ENCODE measurements around the gene TMCC2. TPM values are rescaled to one million over a fixed set of nuclear protein-coding genes. Genes with fewer than 3 reads are reported as not detected.

Gene TMCC2
- total and polyA plus RNA-seq, 10 donors, result 0.74 to 146 (median 7.7) TPM

DNA sequence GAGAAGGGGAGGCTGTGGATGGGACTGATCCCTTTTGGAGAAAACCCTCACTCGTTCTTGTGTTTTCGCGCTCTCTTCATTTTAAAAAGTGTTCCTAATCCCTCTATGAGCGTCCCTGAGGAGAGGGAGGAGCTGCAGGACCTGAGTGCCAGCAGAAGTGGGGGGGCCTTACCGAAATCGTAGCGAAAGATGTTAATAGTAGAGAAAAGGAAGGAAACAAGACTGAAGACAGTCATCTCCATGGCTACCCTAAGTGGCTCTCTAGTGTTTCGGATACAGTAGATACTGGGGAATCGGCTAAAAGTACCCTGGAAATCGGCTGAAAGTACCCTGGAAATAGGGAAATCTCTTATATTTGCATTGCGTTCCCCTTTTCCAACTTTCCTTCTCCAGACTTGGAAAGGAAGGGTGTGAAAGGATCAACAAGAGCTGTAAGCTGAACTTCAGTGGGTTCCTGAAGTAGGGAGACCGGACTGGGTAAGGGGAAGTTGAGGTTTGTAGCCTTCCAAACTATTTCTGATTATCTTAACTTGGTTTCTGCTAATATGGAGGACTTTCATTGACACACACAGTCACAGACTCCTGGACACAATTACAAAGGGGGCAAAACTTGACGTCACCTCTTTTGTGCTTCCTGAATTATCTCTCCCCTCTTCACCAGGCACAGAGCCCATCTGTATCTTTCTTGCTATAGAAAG lies 15.8 kb upstream of the TMCC2 start:
- Histone ChIP-seq H3K9me3 (no peaks in the 10 kb centered on the region), H3K27me3 (replicated peaks in 1 of 7) (no peaks in the 10 kb centered on the region), H3K27ac (peak overlapping the region; percentile 87 to 96 (median 94)), H3K36me3 (no peaks in the 10 kb centered on the region), H3K4me3 (peak overlapping the region; percentile 60 to 94 (median 86)), H3K4me1 (peaks cover 7 to 60% (median 30%) of the 10 kb centered on the region in 6 donors)
- intact Hi-C loops (cut with DNase I; ENCODE audit: low total_unique reads), result no loop called here
- TF ChIP-seq POLR2A (IDR thresholded peaks at IDR 0.05) (no peak), POLR2AphosphoS5 (IDR thresholded peaks at IDR 0.05) (no peak)
- TF ChIP-seq, protein P1, sequence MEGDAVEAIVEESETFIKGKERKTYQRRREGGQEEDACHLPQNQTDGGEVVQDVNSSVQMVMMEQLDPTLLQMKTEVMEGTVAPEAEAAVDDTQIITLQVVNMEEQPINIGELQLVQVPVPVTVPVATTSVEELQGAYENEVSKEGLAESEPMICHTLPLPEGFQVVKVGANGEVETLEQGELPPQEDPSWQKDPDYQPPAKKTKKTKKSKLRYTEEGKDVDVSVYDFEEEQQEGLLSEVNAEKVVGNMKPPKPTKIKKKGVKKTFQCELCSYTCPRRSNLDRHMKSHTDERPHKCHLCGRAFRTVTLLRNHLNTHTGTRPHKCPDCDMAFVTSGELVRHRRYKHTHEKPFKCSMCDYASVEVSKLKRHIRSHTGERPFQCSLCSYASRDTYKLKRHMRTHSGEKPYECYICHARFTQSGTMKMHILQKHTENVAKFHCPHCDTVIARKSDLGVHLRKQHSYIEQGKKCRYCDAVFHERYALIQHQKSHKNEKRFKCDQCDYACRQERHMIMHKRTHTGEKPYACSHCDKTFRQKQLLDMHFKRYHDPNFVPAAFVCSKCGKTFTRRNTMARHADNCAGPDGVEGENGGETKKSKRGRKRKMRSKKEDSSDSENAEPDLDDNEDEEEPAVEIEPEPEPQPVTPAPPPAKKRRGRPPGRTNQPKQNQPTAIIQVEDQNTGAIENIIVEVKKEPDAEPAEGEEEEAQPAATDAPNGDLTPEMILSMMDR (IDR thresholded peaks at IDR 0.05 in 8 of 11, conservative IDR thresholded peaks at IDR 0.05 in 3 of 11), result no peak
- DNase-seq, result no peak
- WGBS, 5 donors, result 12 to 22% (median 14%) methylated on average over 13 of the region's 13 CpGs

DNA sequence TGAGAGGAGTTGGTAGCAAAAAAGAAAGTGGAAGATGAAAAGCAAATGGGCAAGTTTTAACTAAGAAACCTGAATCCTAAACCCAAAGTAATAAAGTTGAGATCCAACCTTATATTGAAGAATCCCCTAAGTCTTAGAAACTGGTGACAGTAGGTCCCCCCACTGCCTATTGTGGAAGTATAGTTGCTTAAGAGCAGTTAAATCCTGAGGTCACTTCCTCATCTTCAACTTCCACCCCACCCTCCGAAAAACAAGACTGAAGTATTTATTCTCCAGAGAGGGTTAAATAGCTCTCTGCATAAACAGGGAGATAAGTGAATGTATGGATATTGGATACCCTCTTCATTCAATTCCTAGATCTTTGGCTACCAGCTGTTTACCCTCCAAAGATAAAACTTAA lies 13.0 kb upstream of the TMCC2 start:
- peaks cover 0 to 8% (median 0%) of the 10 kb centered on the region in 7 donors for H3K27me3 ChIP-seq (replicated peaks in 1 of 7)
- WGBS, 5 donors, result 15 to 38% (median 18%) methylated on average over 1 of the region's 1 CpG
- no peak for DNase-seq
- intact Hi-C loops (cut with DNase I; ENCODE audit: low total_unique reads), result no loop called here
- TF ChIP-seq POLR2A (IDR thresholded peaks at IDR 0.05) (no peak), POLR2AphosphoS5 (IDR thresholded peaks at IDR 0.05) (no peak)
- TF ChIP-seq, protein P1 (IDR thresholded peaks at IDR 0.05 in 8 of 11, conservative IDR thresholded peaks at IDR 0.05 in 3 of 11), result no peak
- H3K4me3 ChIP-seq, result peak overlapping the region in 1 of 8 donors; percentile 14
- H3K36me3 ChIP-seq, result no peaks in the 10 kb centered on the region
- peak overlapping the region in 2 of 8 donors; percentile 19 to 41 for H3K27ac ChIP-seq
- H3K9me3 ChIP-seq, result no peaks in the 10 kb centered on the region
- H3K4me1 ChIP-seq, result peaks cover 4 to 39% (median 22%) of the 10 kb centered on the region in 6 donors

DNA sequence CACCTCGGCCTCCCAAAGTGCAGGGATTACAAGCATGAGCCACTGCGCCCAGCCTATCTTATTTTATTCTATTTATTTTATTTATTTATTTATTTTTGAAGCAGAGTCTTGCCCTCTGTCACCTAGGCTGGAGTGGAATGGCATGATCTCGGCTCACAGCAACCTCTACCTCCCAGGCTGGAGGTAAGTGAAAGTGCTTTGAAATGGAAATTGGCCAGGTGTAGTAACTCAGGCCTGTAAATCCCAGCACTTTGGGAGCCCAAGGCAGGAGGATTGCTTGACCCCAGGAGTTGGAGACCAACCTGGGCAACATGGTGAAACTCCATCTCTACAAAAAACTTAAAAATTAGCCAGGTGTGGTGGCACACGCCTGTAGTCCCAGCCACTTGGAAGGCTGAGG lies 11.2 kb upstream of the TMCC2 start:
- no peak overlapping the region for H3K27ac ChIP-seq
- 83 to 96% (median 92%) methylated on average over 4 of the region's 4 CpGs for WGBS, 5 donors
- no peaks in the 10 kb centered on the region for H3K9me3 ChIP-seq
- H3K4me3 ChIP-seq, result no peak overlapping the region
- intact Hi-C loops (cut with DNase I; ENCODE audit: low total_unique reads), result no loop called here
- TF ChIP-seq POLR2AphosphoS5 (IDR thresholded peaks at IDR 0.05), result no peak
- TF ChIP-seq, protein P1 (IDR thresholded peaks at IDR 0.05 in 8 of 11, conservative IDR thresholded peaks at IDR 0.05 in 3 of 11), result no peak
- no peak for TF ChIP-seq POLR2A (IDR thresholded peaks at IDR 0.05)
- peaks cover 0 to 14% (median 0%) of the 10 kb centered on the region in 7 donors for H3K27me3 ChIP-seq (replicated peaks in 1 of 7)
- peaks cover 0 to 28% (median 14%) of the 10 kb centered on the region in 6 donors for H3K4me1 ChIP-seq
- no peak for DNase-seq
- no peaks in the 10 kb centered on the region for H3K36me3 ChIP-seq

DNA sequence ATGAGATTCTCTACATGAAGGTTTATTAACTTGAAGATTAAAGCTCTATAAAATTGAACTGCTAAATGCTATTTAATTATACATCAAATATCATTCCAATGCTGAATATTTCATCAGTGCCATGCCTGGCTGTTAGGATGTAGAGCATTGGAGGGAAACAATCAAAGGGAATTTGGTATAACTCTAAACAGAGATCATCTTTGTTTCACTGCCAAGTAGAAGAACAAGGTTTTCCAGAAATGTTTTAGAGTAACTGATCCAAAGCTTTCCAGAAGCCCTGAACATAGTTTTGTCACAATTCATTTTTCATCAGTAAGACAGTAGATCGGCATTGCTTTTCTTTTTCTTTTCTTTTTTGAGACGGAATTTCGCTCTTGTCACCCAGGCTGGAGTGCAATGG lies 10.3 kb upstream of the TMCC2 start:
- H3K4me1 ChIP-seq, result peaks cover 0 to 20% (median 7%) of the 10 kb centered on the region in 6 donors

More for the DNA sequence above, 10.3 kb upstream of the TMCC2 start:
- 59 to 97% (median 89%) methylated on average over 3 of the region's 3 CpGs for WGBS, 5 donors
- no peaks in the 10 kb centered on the region for H3K36me3 ChIP-seq
- intact Hi-C loops (cut with DNase I; ENCODE audit: low total_unique reads), result no loop called here
- H3K9me3 ChIP-seq, result no peaks in the 10 kb centered on the region
- no peak overlapping the region for H3K4me3 ChIP-seq
- no peak overlapping the region for H3K27ac ChIP-seq
- no peak for DNase-seq
- TF ChIP-seq POLR2A (IDR thresholded peaks at IDR 0.05) (no peak), POLR2AphosphoS5 (IDR thresholded peaks at IDR 0.05) (no peak)
- TF ChIP-seq, protein P1 (IDR thresholded peaks at IDR 0.05 in 8 of 11, conservative IDR thresholded peaks at IDR 0.05 in 3 of 11), result no peak
- peaks cover 0 to 14% (median 0%) of the 10 kb centered on the region in 7 donors for H3K27me3 ChIP-seq (replicated peaks in 1 of 7)

Data from spleen (tissue), 11 donors.